NOMO-1 treated with DMSO at 0.1 percent for 48 hours (cell line): ENCODE data around the gene KCNMB2.
"Not testable (repeated sequence)": the region's sequence is repeated elsewhere in the genome, so short reads cannot be mapped to it uniquely, and the experiment has no call there.

Source experiments
- DNase-seq: peaks from one replicate; lab custom pipeline; 2025; ENCODE audit not compliant: unreplicated experiment; lab: John Stamatoyannopoulos, UW

KCNMB2 gene

DNA sequence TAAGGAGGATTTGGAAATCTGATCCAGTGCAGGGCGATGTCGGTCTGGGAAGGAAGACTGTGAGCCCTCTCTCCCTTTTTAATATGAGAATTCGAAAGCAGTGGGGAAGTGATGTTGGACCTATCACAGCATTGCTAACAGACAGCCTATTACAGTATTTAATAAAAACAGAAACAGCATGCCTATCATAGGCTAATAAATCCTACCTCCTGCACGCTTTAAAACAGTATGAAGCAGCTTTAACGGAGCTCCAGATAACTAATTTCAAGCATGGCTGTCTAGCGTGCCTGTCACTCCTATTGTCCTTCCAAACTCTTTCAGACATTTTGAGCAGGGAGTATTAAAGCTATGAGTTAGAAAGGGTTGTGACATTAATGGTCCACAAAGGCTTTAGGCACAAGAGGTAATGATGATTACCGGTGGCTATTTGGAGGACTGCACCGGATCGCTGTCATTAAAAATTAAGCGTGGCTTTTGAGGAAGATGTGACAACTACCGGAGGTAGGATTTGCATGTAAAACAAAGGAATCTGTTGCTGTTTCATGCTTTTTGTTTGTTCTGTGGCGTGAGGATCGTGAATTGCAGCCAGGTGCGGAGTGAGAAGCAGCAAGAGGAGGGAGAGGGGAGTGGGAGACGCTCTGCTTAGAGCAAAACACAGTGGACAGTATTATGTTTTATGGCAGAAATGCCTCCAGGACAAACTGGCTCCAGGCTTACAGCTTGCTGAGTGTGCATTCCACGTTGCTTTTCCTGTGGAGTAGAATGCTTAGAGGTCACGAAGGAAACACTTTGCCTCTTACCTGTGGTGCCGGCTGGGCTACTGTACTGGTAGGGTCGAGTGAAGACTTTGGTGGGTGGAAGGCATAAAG lies at the start of gene KCNMB2:
KCNMB2 (plus strand) TSS at position 226 of the 869 bp plus-strand sequence.
- DNase-seq, result no peak

- DNase-seq, result no peak
Measured at GRCh38 chr3:178486903-178487302, 49.3 kb upstream of the KCNMB2 start.

GRCh38 chr3:178487752-178488151 lies 48.5 kb upstream of the KCNMB2 start:
- DNase-seq, result no peak

- no peak for DNase-seq
Measured at GRCh38 chr3:178491751-178492150, 44.5 kb upstream of the KCNMB2 start.

DNA sequence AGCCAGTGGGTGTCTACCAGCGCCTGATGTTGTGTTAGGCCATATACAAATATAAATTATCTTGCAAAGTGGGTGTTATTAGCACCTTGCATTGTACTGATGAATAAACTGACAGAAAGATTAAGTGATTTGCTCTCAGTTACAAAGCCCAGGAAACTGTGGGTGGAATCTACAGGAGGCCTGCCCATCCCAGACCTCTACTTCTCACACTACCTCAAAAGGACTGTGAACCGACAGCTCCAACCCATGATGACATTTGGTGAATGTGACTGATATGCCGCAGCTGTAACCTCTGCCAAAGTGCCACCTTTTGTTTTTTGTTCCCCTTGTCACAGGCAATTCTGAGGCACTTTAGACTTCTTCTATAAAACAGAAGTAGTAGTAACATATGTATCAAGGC lies 43.7 kb upstream of the KCNMB2 start:
- no peak for DNase-seq

- DNase-seq, result no peak
Measured at GRCh38 chr3:178494386-178494785, 41.9 kb upstream of the KCNMB2 start.

GRCh38 chr3:178496911-178497310 lies 39.3 kb upstream of the KCNMB2 start:
- no peak for DNase-seq

GRCh38 chr3:178498871-178499270 lies 37.4 kb upstream of the KCNMB2 start:
- no peak for DNase-seq

DNA sequence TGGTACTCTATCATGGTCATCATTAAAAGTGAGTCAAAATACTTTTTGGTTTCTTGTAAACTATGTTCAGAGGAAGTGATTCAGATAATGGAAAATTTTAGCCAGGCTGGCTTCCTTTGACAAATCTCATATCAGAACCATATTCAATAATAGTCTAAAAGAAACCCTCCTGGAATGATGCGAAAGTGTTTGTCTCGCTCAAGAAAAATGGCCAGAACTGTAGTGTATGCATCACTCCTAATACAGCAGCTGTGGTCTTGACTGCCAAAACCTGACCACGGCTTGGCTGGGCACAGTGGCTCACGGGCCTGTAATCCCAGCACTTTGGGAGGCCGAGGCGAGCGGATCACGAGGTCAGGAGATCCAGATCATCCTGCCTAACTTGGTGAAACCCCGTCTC lies 35.6 kb upstream of the KCNMB2 start:
- no peak for DNase-seq

GRCh38 chr3:178504128-178504527 lies 32.1 kb upstream of the KCNMB2 start:
- no peak for DNase-seq

DNA sequence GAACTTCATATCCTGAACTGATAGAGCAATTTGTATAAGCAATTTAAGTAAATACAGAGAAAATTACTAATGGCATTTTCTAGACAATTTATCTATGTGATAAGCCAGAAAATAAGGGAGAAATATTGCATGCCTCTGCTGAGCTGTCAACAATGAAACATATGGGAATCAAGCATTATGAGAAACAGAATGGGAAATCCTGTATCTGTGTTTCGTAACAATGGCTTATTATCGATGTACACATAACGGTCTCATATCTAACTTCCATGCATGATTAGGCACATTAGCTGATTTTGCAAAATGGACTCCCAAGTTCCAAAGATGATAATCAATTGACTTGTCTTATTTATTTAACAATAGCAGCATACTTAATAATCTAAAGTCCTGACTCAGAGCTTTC lies 30.4 kb upstream of the KCNMB2 start:
- no peak for DNase-seq

GRCh38 chr3:178507507-178508442 lies 28.5 kb upstream of the KCNMB2 start:
- DNase-seq, result no peak

DNA sequence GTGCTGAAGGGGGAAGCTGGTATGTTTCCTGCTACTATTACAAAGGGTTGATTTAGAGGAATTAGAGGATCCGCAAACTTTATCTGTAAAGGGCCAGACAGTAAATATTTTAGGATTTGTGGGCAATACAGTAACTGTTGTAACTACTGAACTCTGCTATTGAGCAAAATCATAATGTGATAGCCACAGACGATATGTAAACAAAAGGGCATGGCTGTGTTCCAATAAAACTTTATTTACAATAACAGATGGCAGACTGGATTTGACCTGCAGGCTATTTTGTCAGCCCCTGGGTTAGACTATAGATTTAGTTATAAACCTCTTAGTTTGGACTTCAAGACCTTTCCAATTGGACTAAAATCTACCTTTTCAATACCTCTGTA lies 27.8 kb upstream of the KCNMB2 start:
- no peak for DNase-seq

GRCh38 chr3:178510496-178510895 lies 25.7 kb upstream of the KCNMB2 start:
- DNase-seq, result no peak

- DNase-seq, result no peak
Measured at GRCh38 chr3:178512647-178513046, 23.6 kb upstream of the KCNMB2 start.

DNA sequence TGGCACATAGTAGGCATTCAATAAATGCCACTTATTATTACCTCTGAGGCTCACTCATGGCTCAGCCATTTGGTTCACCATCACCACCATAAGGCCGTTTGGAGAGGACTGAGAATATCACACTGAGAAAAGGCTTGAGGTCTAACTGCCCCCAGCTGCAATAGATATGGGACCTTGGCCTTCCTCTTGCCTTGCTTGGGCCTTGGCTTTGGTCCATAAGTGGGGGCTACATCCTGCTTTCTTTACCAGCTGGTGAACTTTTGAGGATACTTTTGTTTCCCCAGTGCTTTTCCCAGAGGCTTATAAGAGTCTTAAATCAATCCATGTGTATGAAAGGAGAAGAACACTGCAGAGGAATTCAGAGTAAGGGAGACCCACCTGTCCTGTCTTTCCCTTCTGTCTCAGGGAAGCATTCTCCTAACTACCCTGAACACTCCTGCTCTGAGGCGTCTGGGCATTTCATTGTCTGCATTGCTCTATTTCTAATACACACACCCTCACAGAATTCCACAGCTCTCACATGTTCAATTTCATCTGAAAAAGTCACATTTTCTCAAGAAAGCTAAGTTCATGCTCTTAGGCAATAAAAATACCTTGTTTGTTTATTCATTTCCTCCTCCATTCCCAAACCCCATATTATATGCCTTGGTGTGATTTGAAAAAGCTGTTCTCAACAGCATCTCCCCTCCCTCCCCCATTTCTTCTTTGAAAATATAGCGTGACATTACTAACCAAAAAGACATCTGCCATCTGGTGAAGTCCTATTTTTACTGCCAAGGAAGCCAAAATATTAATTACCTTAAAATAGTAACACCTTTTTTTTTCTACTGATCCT lies 22.5 kb upstream of the KCNMB2 start:
- DNase-seq, result no peak

DNA sequence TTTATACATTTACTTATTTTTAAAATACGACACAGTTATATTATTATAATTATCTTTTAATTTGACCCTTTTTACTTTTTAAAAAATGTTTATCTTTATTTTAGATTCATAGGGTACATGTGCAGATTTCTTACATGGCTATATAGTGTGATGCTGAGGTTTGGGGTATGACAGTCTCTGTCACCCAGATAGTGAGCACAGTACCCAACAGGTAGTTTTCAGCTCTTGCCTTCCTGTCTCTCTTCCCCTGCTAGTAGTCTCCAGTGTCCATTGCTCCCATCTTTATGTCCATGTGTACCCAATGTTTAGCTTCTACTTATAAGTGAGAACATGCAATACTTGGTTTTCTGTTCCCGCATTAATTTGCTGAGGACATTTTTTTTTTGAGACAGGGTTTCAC lies 21.8 kb upstream of the KCNMB2 start:
- DNase-seq, result no peak

GRCh38 chr3:178515076-178515744 lies 21.0 kb upstream of the KCNMB2 start:
- not testable (repeated sequence) for DNase-seq

- no peak for DNase-seq
Measured at GRCh38 chr3:178517665-178518334, 18.4 kb upstream of the KCNMB2 start.
